CD8-positive, alpha-beta memory T cell (primary cell): Measurements from ENCODE around the gene CTNND2. TPM values are rescaled to one million over a fixed set of nuclear protein-coding genes. Genes with fewer than 3 reads are reported as not detected.

Experiments
- CTCF ChIA-PET: fragments of 350-600 bp; sonication (Branson Sonifier 250); formaldehyde crosslinking; loops from one replicate; lab custom pipeline; 2021; ENCODE audit warnings: antibody characterized with exemption; lab: Charles Lee
- POLR2A ChIA-PET: fragments of 350-600 bp; sonication (Branson Sonifier 250); formaldehyde crosslinking; loops from one replicate; lab custom pipeline; 2021; ENCODE audit warnings: antibody characterized with exemption; lab: Charles Lee
- DNase-seq, 5 donors: peaks; one replicate each; pipeline versions ENCODE4 v3.0.0 to v3.0.0-alpha.2; 2020 to 2022; ENCODE audit warnings: mixed read lengths in 1 of 5
- H3K27ac ChIP-seq: one replicate; pipeline ENCODE4 v1.7.0; 2013; ENCODE audit warnings: low read depth, mild to moderate bottlenecking, low read length, moderate library complexity
- H3K27me3 ChIP-seq: 2 replicates; pipeline ENCODE4 v1.7.0; 2013; ENCODE audit warnings: low read length, mild to moderate bottlenecking; ENCODE audit not compliant: insufficient read depth, poor library complexity, severe bottlenecking
- H3K36me3 ChIP-seq: 2 replicates; pipeline ENCODE4 v1.7.0; 2013; ENCODE audit warnings: mild to moderate bottlenecking, low read length, moderate library complexity; ENCODE audit not compliant: insufficient read depth
- H3K4me1 ChIP-seq: 2 replicates; pipeline ENCODE4 v1.7.0; 2013; ENCODE audit warnings: mild to moderate bottlenecking, low read length, moderate library complexity; ENCODE audit not compliant: insufficient read depth
- H3K4me3 ChIP-seq: 2 replicates; pipeline ENCODE4 v1.7.0; 2013; ENCODE audit warnings: mild to moderate bottlenecking, low read length
- H3K9me3 ChIP-seq: 2 replicates; pipeline ENCODE4 v1.7.0; 2013; ENCODE audit warnings: mild to moderate bottlenecking, low read length
- H3K27ac Mint-ChIP-seq, 8 donors: one replicate each; pipeline ENCODE4 v1.8.0; 2020 to 2021; ENCODE audit warnings: mixed read lengths in 8 of 8, mild to moderate bottlenecking in 6 of 8, inconsistent platforms in 3 of 8, moderate library complexity in 3 of 8
- H3K27me3 Mint-ChIP-seq, 2 donors: one replicate each; pipeline ENCODE4 v1.8.0; 2020 to 2021; ENCODE audit warnings: mixed read lengths in 2 of 2, mild to moderate bottlenecking in 1 of 2, moderate library complexity in 1 of 2
- H3K36me3 Mint-ChIP-seq, 3 donors: one replicate each; pipeline ENCODE4 v1.8.0; 2020 to 2021; ENCODE audit warnings: mixed read lengths in 3 of 3, inconsistent platforms in 1 of 3, mild to moderate bottlenecking in 1 of 3
- H3K4me1 Mint-ChIP-seq, 3 donors: one replicate each; pipeline ENCODE4 v1.8.0; 2020 to 2021; ENCODE audit warnings: mixed read lengths in 3 of 3, inconsistent platforms in 1 of 3, mild to moderate bottlenecking in 1 of 3
- H3K4me3 Mint-ChIP-seq, 7 donors: one replicate each; pipeline ENCODE4 v1.8.0; 2020 to 2021; ENCODE audit warnings: mixed read lengths in 7 of 7, mild to moderate bottlenecking in 6 of 7, moderate library complexity in 4 of 7, inconsistent platforms in 2 of 7
- H3K9me3 Mint-ChIP-seq, 5 donors: one replicate each; pipeline ENCODE4 v1.8.0; 2020 to 2022; ENCODE audit warnings: mixed read lengths in 5 of 5, mild to moderate bottlenecking in 3 of 5, moderate library complexity in 2 of 5, inconsistent platforms in 1 of 5
- polyA plus RNA-seq: library from polyadenylated mRNA; unstranded; fragments of 300-500 nt; fragmentation: Illumina TruSeq; gene quantifications from one replicate; pipeline ENCODE4 v1.2.3, GENCODE V29; 2021
- total RNA-seq, 2 experiments: library from RNA; stranded (reverse); gene quantifications; one replicate each; pipeline ENCODE4 v1.2.3, GENCODE V29; 2021

CTNND2 gene, protein sequence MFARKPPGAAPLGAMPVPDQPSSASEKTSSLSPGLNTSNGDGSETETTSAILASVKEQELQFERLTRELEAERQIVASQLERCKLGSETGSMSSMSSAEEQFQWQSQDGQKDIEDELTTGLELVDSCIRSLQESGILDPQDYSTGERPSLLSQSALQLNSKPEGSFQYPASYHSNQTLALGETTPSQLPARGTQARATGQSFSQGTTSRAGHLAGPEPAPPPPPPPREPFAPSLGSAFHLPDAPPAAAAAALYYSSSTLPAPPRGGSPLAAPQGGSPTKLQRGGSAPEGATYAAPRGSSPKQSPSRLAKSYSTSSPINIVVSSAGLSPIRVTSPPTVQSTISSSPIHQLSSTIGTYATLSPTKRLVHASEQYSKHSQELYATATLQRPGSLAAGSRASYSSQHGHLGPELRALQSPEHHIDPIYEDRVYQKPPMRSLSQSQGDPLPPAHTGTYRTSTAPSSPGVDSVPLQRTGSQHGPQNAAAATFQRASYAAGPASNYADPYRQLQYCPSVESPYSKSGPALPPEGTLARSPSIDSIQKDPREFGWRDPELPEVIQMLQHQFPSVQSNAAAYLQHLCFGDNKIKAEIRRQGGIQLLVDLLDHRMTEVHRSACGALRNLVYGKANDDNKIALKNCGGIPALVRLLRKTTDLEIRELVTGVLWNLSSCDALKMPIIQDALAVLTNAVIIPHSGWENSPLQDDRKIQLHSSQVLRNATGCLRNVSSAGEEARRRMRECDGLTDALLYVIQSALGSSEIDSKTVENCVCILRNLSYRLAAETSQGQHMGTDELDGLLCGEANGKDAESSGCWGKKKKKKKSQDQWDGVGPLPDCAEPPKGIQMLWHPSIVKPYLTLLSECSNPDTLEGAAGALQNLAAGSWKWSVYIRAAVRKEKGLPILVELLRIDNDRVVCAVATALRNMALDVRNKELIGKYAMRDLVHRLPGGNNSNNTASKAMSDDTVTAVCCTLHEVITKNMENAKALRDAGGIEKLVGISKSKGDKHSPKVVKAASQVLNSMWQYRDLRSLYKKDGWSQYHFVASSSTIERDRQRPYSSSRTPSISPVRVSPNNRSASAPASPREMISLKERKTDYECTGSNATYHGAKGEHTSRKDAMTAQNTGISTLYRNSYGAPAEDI (N-terminal part only)
- total RNA-seq (not detected), polyA plus RNA-seq (not detected)

- H3K4me3 Mint-ChIP-seq: peak within 1 kb of the TSS in 4 of 7 donors; percentile 12 to 48 (median 28)
- no peak within 1 kb of the TSS for H3K27ac Mint-ChIP-seq
- ChIA-PET CTCF (no interaction called here), POLR2A (no interaction called here)
- H3K27me3 Mint-ChIP-seq: peaks cover 20 to 32% of the 10 kb centered on the region in 2 donors
- Histone ChIP-seq H3K4me1 (no peaks in the 10 kb centered on the region), H3K27me3 (no peaks in the 10 kb centered on the region), H3K4me3 (no peak within 1 kb of the TSS), H3K36me3 (no peaks in the 10 kb centered on the region), H3K9me3 (no peaks in the 10 kb centered on the region), H3K27ac (no peak within 1 kb of the TSS)
- peaks cover 0 to 5% (median 2%) of the 10 kb centered on the region in 3 donors for H3K4me1 Mint-ChIP-seq
- no peak for DNase-seq
- peaks cover 0 to 24% (median 8%) of the 10 kb centered on the region in 5 donors for H3K9me3 Mint-ChIP-seq
- no peaks in the 10 kb centered on the region for H3K36me3 Mint-ChIP-seq
Observed at GRCh38 chr5:11904265-11904906, at the start of gene CTNND2. Gene CTNND2 (minus strand): TSS chr5:11904446. CDS start chr5:11903853, 593 bp downstream.

DNA sequence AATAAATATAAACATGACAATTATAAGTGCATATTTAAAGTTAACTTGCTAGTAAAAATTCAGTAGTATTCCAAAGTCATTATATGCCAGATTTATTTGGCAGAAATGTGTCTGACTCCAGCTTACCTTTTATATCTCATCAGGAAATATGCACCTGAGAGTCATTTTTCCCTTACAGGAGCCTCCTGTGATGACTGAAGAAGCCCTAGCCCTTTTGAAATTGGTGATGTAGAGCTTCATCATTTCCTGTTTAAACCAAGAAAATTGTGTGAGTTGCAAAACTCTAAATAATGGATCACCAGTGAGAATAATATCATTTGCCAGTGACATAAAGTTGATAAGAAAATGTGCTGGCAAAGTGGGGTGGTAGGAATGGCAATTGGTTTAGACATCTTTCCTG lies 42.1 kb upstream of the CTNND2 start:
- no peak for DNase-seq
- Histone ChIP-seq H3K9me3 (no peaks in the 10 kb centered on the region), H3K4me1 (no peaks in the 10 kb centered on the region), H3K27me3 (no peaks in the 10 kb centered on the region), H3K27ac (no peak overlapping the region), H3K36me3 (no peaks in the 10 kb centered on the region), H3K4me3 (no peak overlapping the region)
- Mint-ChIP-seq H3K4me1 (no peaks in the 10 kb centered on the region), H3K9me3 (peaks cover 0 to 17% (median 0%) of the 10 kb centered on the region in 5 donors), H3K27ac (no peak overlapping the region), H3K36me3 (no peaks in the 10 kb centered on the region), H3K27me3 (peaks cover 0 to 1% of the 10 kb centered on the region in 2 donors), H3K4me3 (no peak overlapping the region)
- POLR2A ChIA-PET: no interaction called here
- CTCF ChIA-PET: no interaction called here

DNA sequence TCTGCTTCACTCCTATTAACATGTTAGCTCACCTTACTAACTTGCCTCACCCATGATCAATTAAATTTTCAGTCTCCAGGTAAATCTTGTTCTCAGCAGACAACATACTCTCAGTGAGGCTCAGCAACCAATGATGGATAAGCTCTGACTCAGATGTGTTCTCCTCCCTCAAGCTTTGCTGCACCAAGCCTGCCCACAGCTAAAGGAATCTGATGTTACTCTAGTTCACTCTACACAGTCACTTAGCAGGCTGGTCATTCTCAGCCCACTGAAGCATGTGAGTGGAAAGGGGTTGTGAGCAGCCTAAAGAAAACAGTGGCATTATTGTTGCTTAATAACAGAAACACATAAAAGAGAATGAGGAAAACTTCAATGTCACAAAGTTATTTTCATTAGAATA lies 37.3 kb upstream of the CTNND2 start:
- no peak overlapping the region for H3K27ac ChIP-seq
- Mint-ChIP-seq H3K27me3 (no peaks in the 10 kb centered on the region), H3K9me3 (peaks cover 0 to 10% (median 3%) of the 10 kb centered on the region in 5 donors)

GRCh38 chr5:11931638-11932037 lies 27.4 kb upstream of the CTNND2 start:
- CTCF ChIA-PET: no interaction called here
- Histone ChIP-seq H3K36me3 (no peaks in the 10 kb centered on the region), H3K4me1 (no peaks in the 10 kb centered on the region), H3K27me3 (no peaks in the 10 kb centered on the region), H3K9me3 (no peaks in the 10 kb centered on the region), H3K4me3 (no peak overlapping the region), H3K27ac (no peak overlapping the region)
- Mint-ChIP-seq H3K9me3 (peaks cover 2 to 14% (median 5%) of the 10 kb centered on the region in 5 donors), H3K36me3 (no peaks in the 10 kb centered on the region), H3K4me1 (no peaks in the 10 kb centered on the region), H3K4me3 (no peak overlapping the region), H3K27ac (no peak overlapping the region), H3K27me3 (no peaks in the 10 kb centered on the region)
- POLR2A ChIA-PET: no interaction called here
- no peak for DNase-seq

More for the DNA sequence above, 37.3 kb upstream of the CTNND2 start:
- Histone ChIP-seq H3K36me3 (no peaks in the 10 kb centered on the region), H3K4me3 (no peak overlapping the region), H3K9me3 (no peaks in the 10 kb centered on the region), H3K4me1 (no peaks in the 10 kb centered on the region), H3K27me3 (no peaks in the 10 kb centered on the region)
- POLR2A ChIA-PET: no interaction called here
- Mint-ChIP-seq H3K4me1 (no peaks in the 10 kb centered on the region), H3K4me3 (no peak overlapping the region), H3K27ac (no peak overlapping the region), H3K36me3 (no peaks in the 10 kb centered on the region)
- DNase-seq: no peak
- CTCF ChIA-PET: no interaction called here

- no peak for DNase-seq
- H3K27ac ChIP-seq: no peak overlapping the region
- no peaks in the 10 kb centered on the region for H3K27me3 ChIP-seq
- H3K4me3 Mint-ChIP-seq: no peak overlapping the region
- peaks cover 0 to 18% (median 7%) of the 10 kb centered on the region in 5 donors for H3K9me3 Mint-ChIP-seq
- no peaks in the 10 kb centered on the region for H3K9me3 ChIP-seq
- POLR2A ChIA-PET: no interaction called here
- no peaks in the 10 kb centered on the region for H3K4me1 ChIP-seq
- H3K4me3 ChIP-seq: no peak overlapping the region
- no peak overlapping the region for H3K27ac Mint-ChIP-seq
- no peaks in the 10 kb centered on the region for H3K4me1 Mint-ChIP-seq
- CTCF ChIA-PET: no interaction called here
- H3K27me3 Mint-ChIP-seq: no peaks in the 10 kb centered on the region
- no peaks in the 10 kb centered on the region for H3K36me3 ChIP-seq
- no peaks in the 10 kb centered on the region for H3K36me3 Mint-ChIP-seq
Observed at GRCh38 chr5:11928909-11929308, 24.7 kb upstream of the CTNND2 start.

DNA sequence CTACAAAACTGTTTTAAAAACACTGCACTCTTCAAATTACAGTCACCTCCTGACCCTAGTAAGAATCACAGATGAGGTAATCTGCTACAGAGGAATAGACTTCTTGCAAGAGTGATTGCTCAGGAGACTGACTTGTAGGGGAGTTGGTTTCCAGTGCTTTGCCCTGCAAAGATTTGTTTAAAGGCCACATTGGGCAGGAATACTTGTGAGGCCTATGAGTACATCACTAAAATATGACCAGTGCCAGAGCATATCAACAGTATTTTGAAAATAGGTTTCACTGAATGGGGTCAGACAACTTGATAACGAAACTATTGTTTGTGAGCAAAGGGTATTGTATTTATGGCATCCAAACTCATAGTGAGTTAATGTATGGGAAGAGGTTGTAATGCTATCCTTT lies 21.5 kb upstream of the CTNND2 start:
- no peak for DNase-seq
- Histone ChIP-seq H3K4me1 (no peaks in the 10 kb centered on the region), H3K36me3 (no peaks in the 10 kb centered on the region), H3K27ac (no peak overlapping the region), H3K9me3 (no peaks in the 10 kb centered on the region), H3K4me3 (no peak overlapping the region), H3K27me3 (no peaks in the 10 kb centered on the region)
- peaks cover 5 to 22% (median 7%) of the 10 kb centered on the region in 5 donors for H3K9me3 Mint-ChIP-seq
- no peaks in the 10 kb centered on the region for H3K4me1 Mint-ChIP-seq
- POLR2A ChIA-PET: no interaction called here
- H3K27me3 Mint-ChIP-seq: no peaks in the 10 kb centered on the region
- CTCF ChIA-PET: no interaction called here
- H3K4me3 Mint-ChIP-seq: no peak overlapping the region
- no peaks in the 10 kb centered on the region for H3K36me3 Mint-ChIP-seq
- H3K27ac Mint-ChIP-seq: no peak overlapping the region

DNA sequence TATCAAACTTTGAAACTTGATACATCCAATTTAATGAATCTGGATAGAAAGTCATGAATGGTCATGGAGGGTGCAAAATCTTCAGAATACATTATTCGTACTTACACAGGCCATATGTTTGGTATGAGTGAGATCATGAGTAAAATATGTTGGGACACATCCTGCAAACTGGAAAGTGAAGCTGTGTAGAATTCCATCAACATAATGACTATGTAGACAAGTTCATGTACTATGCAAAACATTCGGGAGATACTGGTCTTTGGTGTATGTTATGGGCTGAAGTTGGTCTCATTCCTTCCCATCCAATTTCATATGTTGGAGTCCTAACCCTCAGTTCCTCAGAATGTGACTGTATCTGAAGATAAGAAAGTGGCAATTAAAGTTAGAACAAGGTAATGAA lies 18.1 kb upstream of the CTNND2 start:
- H3K9me3 Mint-ChIP-seq: peaks cover 6 to 24% (median 10%) of the 10 kb centered on the region in 5 donors
- ChIA-PET CTCF (no interaction called here), POLR2A (no interaction called here)
- H3K27me3 ChIP-seq: no peaks in the 10 kb centered on the region
- H3K27me3 Mint-ChIP-seq: no peaks in the 10 kb centered on the region
- H3K4me3 Mint-ChIP-seq: no peak overlapping the region
- H3K9me3 ChIP-seq: no peaks in the 10 kb centered on the region
- no peaks in the 10 kb centered on the region for H3K36me3 ChIP-seq
- no peaks in the 10 kb centered on the region for H3K4me1 ChIP-seq
- H3K27ac Mint-ChIP-seq: no peak overlapping the region
- H3K4me1 Mint-ChIP-seq: no peaks in the 10 kb centered on the region
- DNase-seq: no peak
- no peaks in the 10 kb centered on the region for H3K36me3 Mint-ChIP-seq
- no peak overlapping the region for H3K4me3 ChIP-seq
- H3K27ac ChIP-seq: no peak overlapping the region
